ENCODE results near the gene GALNT18. TPM values are rescaled to one million over a fixed set of nuclear protein-coding genes. Genes with fewer than 3 reads are reported as not detected.

GALNT18 gene
- total RNA-seq, 1 experiment from 2014 or later, result 1.7 TPM

DNA sequence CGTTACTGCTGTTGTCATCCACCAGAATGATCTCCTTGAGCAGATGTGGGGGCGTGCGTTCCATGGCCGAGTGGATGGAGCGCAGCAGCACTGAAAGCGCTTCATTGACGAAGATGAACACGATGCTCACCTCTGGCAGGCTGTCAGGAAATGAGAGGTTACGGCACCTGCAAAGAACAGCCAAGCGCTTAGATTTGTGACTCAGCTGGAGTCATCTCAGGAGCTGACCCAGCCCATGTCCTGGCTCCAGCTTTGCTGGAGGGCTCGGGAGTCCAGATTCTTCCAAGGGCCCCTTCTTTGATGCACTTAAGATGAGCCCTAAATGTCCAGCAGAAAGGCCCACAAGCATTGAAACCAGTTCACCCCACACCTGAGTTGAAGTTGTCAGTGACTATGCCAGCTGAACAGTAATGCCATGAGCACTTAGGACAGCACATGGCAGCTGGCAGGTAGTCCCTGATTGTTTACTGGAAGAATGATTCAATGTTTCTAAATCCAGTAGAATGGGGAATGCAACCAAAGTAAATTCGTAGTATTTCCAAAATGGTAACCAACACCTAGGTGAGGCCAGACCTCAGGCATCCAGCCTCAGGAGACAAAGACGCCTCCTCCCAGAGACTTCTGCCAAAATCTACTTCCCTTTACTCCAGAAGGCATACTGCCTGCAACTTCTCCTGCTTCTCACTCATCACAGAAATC, 189.0 kb downstream of the GALNT18 start:
- Histone ChIP-seq H4K20me1 (ENCODE audit: control insufficient read depth, insufficient read depth, insufficient read length) (no peaks in the 10 kb centered on the region), H3K23ac (ENCODE audit: insufficient read length, low read depth, low read length) (no peak overlapping the region), H3T11ph (ENCODE audit: low read length) (no peak overlapping the region), H4K5ac (ENCODE audit: insufficient read length, low read depth, low read length) (no peak overlapping the region), H2BK5ac (ENCODE audit: insufficient read length, low read length) (no peak overlapping the region), H2AK5ac (ENCODE audit: insufficient read length, low read length) (no peak overlapping the region), H3K23me2 (ENCODE audit: insufficient read length, low read depth, low read length, poor library complexity, severe bottlenecking) (no peaks in the 10 kb centered on the region), H3K27ac (ENCODE audit: insufficient read length, low read depth, low read length) (no peak overlapping the region), H2BK12ac (ENCODE audit: insufficient read length, low read depth, low read length) (no peak overlapping the region), H3K9me3 (ENCODE audit: control insufficient read depth, low read depth, low read length) (no peaks in the 10 kb centered on the region), H4K8ac (replicated peaks; ENCODE audit: insufficient read length, low read depth, low read length) (no peak overlapping the region), H2BK15ac (ENCODE audit: low read depth, low read length) (no peak overlapping the region), H3K79me2 (ENCODE audit: insufficient read depth, low read length) (no peaks in the 10 kb centered on the region), H3K4me2 (ENCODE audit: insufficient read depth, insufficient read length, low read length) (no peak overlapping the region), H3K14ac (ENCODE audit: insufficient read depth, low read length) (no peak overlapping the region), H3K4me1 (ENCODE audit: insufficient read depth, low read length) (no peaks in the 10 kb centered on the region), H3K18ac (ENCODE audit: insufficient read length, low read depth, low read length) (no peak overlapping the region), H3K4ac (ENCODE audit: low read depth, low read length) (no peak overlapping the region), H3K9ac (ENCODE audit: extremely low read depth, insufficient read length, low read length) (no peak overlapping the region), H2AFZ (ENCODE audit: low read length) (no peak overlapping the region), H2BK120ac (ENCODE audit: low read depth, low read length, poor library complexity, severe bottlenecking) (no peak overlapping the region), H3K27me3 (ENCODE audit: insufficient read depth, low read length) (no peaks in the 10 kb centered on the region), H2BK20ac (ENCODE audit: low read depth, low read length, poor library complexity, severe bottlenecking) (no peak overlapping the region), H3K56ac (ENCODE audit: insufficient read length, low read depth, low read length) (no peak overlapping the region), H3K79me1 (ENCODE audit: insufficient read depth, low read depth, low read length, poor library complexity, severe bottlenecking) (no peaks in the 10 kb centered on the region), H4K91ac (ENCODE audit: insufficient read length, low read depth, low read length) (no peak overlapping the region)
- TF ChIP-seq, protein P1, sequence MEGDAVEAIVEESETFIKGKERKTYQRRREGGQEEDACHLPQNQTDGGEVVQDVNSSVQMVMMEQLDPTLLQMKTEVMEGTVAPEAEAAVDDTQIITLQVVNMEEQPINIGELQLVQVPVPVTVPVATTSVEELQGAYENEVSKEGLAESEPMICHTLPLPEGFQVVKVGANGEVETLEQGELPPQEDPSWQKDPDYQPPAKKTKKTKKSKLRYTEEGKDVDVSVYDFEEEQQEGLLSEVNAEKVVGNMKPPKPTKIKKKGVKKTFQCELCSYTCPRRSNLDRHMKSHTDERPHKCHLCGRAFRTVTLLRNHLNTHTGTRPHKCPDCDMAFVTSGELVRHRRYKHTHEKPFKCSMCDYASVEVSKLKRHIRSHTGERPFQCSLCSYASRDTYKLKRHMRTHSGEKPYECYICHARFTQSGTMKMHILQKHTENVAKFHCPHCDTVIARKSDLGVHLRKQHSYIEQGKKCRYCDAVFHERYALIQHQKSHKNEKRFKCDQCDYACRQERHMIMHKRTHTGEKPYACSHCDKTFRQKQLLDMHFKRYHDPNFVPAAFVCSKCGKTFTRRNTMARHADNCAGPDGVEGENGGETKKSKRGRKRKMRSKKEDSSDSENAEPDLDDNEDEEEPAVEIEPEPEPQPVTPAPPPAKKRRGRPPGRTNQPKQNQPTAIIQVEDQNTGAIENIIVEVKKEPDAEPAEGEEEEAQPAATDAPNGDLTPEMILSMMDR (conservative IDR thresholded peaks at IDR 0.05), result no peak
- H3K9me3 Mint-ChIP-seq, result no peaks in the 10 kb centered on the region
- H3K4me3 Mint-ChIP-seq, result no peak overlapping the region
- H3K27me3 Mint-ChIP-seq (ENCODE audit: low read depth), result peaks cover 3% of the 10 kb centered on the region
- H3K27ac Mint-ChIP-seq, result no peak overlapping the region
- H3K36me3 Mint-ChIP-seq (ENCODE audit: insufficient read depth in 1 of 3, low read depth in 3 of 3), result no peaks in the 10 kb centered on the region
- WGBS (ENCODE audit: extremely low coverage, insufficient read length, low lambda C conversion rate), result no CpG with 5 or more reads among the region's 13 CpGs
- DNase-seq, result no peak
- H3K4me1 Mint-ChIP-seq, result peaks cover 7 to 12% of the 10 kb centered on the region in 2 experiments
